Natural killer cell (primary cell): ENCODE measurements around the gene PLCB1. TPM values are rescaled to one million over a fixed set of nuclear protein-coding genes. Genes with fewer than 3 reads are reported as not detected.
A peak's percentile ranks its signal among the peaks of the same experiment; 100 is the strongest.
"Not testable (repeated sequence)": the region's sequence is repeated elsewhere in the genome, so short reads cannot be mapped to it uniquely, and the experiment has no call there.

ENCODE experiments used
- ATAC-seq, 3 donors: fragments of 150-1000 bp in 2 of 3; fragments of 200-7000 bp in 1 of 3; cut with Tn5 transposase; 1 replicate in 1 of 3; 2 replicates in 2 of 3; pipeline ENCODE4 v1.10.0; 2021; ENCODE audit warnings: mild to moderate bottlenecking in 2 of 3, moderate library complexity in 2 of 3
- DNase-seq, 2 donors: peaks; one replicate each; pipeline versions ENCODE4 v3.0.0 to v3.0.0-alpha.2; 2013 to 2021; ENCODE audit warnings: mixed read lengths in 1 of 2
- H3K27ac ChIP-seq: one replicate; pipeline ENCODE4 v1.5.1; 2013; ENCODE audit warnings: mild to moderate bottlenecking, low read length
- H3K27me3 ChIP-seq: one replicate; pipeline ENCODE4 v1.6.1; 2013; ENCODE audit warnings: low read length; ENCODE audit not compliant: control insufficient read depth, insufficient read depth
- H3K36me3 ChIP-seq: one replicate; pipeline ENCODE4 v1.6.1; 2013; ENCODE audit warnings: low read length; ENCODE audit not compliant: control insufficient read depth, insufficient read depth
- H3K4me1 ChIP-seq: one replicate; pipeline ENCODE4 v1.6.1; 2013; ENCODE audit warnings: low read length; ENCODE audit not compliant: control insufficient read depth, insufficient read depth
- H3K4me3 ChIP-seq: one replicate; pipeline ENCODE4 v1.5.1; 2013; ENCODE audit warnings: low read length
- H3K9me3 ChIP-seq: one replicate; pipeline ENCODE4 v1.6.1; 2013; ENCODE audit warnings: low read length; ENCODE audit not compliant: control insufficient read depth, insufficient read depth
- H3K27ac Mint-ChIP-seq, 2 donors: one replicate each; pipeline ENCODE4 v1.8.0; 2022; ENCODE audit warnings: mild to moderate bottlenecking in 2 of 2, mixed read lengths in 2 of 2, moderate library complexity in 1 of 2
- H3K27me3 Mint-ChIP-seq, 2 donors: one replicate each; pipeline ENCODE4 v1.8.0; 2022; ENCODE audit warnings: low read depth in 2 of 2, mixed read lengths in 2 of 2
- H3K36me3 Mint-ChIP-seq: one replicate; pipeline ENCODE4 v1.8.0; 2022; ENCODE audit warnings: mixed read lengths
- H3K4me1 Mint-ChIP-seq, 2 donors: one replicate each; pipeline ENCODE4 v1.8.0; 2022; ENCODE audit warnings: mixed read lengths in 2 of 2
- H3K4me3 Mint-ChIP-seq: one replicate; pipeline ENCODE4 v1.8.0; 2022; ENCODE audit warnings: mild to moderate bottlenecking, moderate library complexity, mixed read lengths
- H3K9me3 Mint-ChIP-seq, 2 donors: one replicate each; pipeline ENCODE4 v1.8.0; 2022; ENCODE audit warnings: mixed read lengths in 2 of 2
- CTCF ChIP-seq: fragments of 200-600 bp; IDR thresholded peaks from one replicate; pipeline ENCODE4 v1.8.0; 2022; ENCODE audit warnings: antibody characterized with exemption
- WGBS: methylation state at CpG from one replicate; pipeline ENCODE4 v1.1.7; 2013; ENCODE audit warnings: missing lambda C conversion rate; ENCODE audit not compliant: insufficient coverage; 5-methylcytosine and 5-hydroxymethylcytosine counted together
- intact Hi-C: fragments of 100-400 bp; cut with micrococcal nuclease; formaldehyde crosslinking; loops from one replicate; pipeline ENCODE4 v1.14.2; 2022
- total RNA-seq, 4 donors: library from RNA; stranded (reverse); fragments of 120-200 nt in 1 of 4; gene quantifications; one replicate each; pipeline versions ENCODE4 v1.2.3 to v1.2.4, GENCODE V29; 2013 to 2022

PLCB1 gene
- total RNA-seq, 3 donors from 2014 or later (not counting 1 experiment from before 2014, with no cell fraction given): 48.7 to 66.2 (median 57.7) TPM

- no peak for ATAC-seq
- no peaks in the 10 kb centered on the region for H3K9me3 ChIP-seq
- no peaks in the 10 kb centered on the region for H3K27me3 ChIP-seq
- peak overlapping the region in 1 of 2 donors; percentile 22 for H3K27ac Mint-ChIP-seq
- H3K4me1 Mint-ChIP-seq: peaks cover 47 to 52% of the 10 kb centered on the region in 2 donors
- no peaks in the 10 kb centered on the region for H3K36me3 ChIP-seq
- no peak overlapping the region for H3K27ac ChIP-seq
- WGBS: 95% methylated on average over 3 of the region's 3 CpGs
- H3K36me3 Mint-ChIP-seq: no peaks in the 10 kb centered on the region
- H3K4me3 ChIP-seq: no peak overlapping the region
- no peaks in the 10 kb centered on the region for H3K27me3 Mint-ChIP-seq
- DNase-seq: no peak
- no peaks in the 10 kb centered on the region for H3K9me3 Mint-ChIP-seq
- no peak for TF ChIP-seq CTCF
- no peak overlapping the region for H3K4me3 Mint-ChIP-seq
- intact Hi-C loops: no loop called here
- H3K4me1 ChIP-seq: no peaks in the 10 kb centered on the region
These were observed 244.9 kb downstream of the PLCB1 start for GRCh38 chr20:8376940-8377339.

GRCh38 chr20:8379125-8379524, 247.1 kb downstream of the PLCB1 start:
- 100% methylated on average over 1 of the region's 1 CpG for WGBS
- H3K27me3 Mint-ChIP-seq, H3K4me3 ChIP-seq, H3K27ac Mint-ChIP-seq, H3K36me3 Mint-ChIP-seq, H3K9me3 Mint-ChIP-seq, ATAC-seq, intact Hi-C loops, H3K27me3 ChIP-seq, H3K36me3 ChIP-seq, H3K4me3 Mint-ChIP-seq, H3K4me1 ChIP-seq, H3K27ac ChIP-seq, H3K9me3 ChIP-seq, DNase-seq: not testable (repeated sequence)
- H3K4me1 Mint-ChIP-seq: peaks cover 39 to 55% of the 10 kb centered on the region in 2 donors

- no peak overlapping the region for H3K4me3 Mint-ChIP-seq
- Histone ChIP-seq H3K4me3 (no peak overlapping the region), H3K9me3 (no peaks in the 10 kb centered on the region), H3K36me3 (no peaks in the 10 kb centered on the region), H3K4me1 (no peaks in the 10 kb centered on the region), H3K27ac (no peak overlapping the region), H3K27me3 (no peaks in the 10 kb centered on the region)
- peaks cover 37 to 58% of the 10 kb centered on the region in 2 donors for H3K4me1 Mint-ChIP-seq
- 68% methylated on average over 3 of the region's 3 CpGs for WGBS
- DNase-seq (no peak), ATAC-seq (no peak)
- no peak for TF ChIP-seq CTCF
- H3K36me3 Mint-ChIP-seq: no peaks in the 10 kb centered on the region
- intact Hi-C loops: loop anchor here (10.0 kb wide), 1 partner anchor 340 kb away; no protein-coding TSS in a partner anchor
- H3K27me3 Mint-ChIP-seq: no peaks in the 10 kb centered on the region
- no peaks in the 10 kb centered on the region for H3K9me3 Mint-ChIP-seq
- H3K27ac Mint-ChIP-seq: no peak overlapping the region
These were observed 253.2 kb downstream of the PLCB1 start for GRCh38 chr20:8385247-8385646.

- H3K4me3 ChIP-seq: no peak overlapping the region
- Mint-ChIP-seq H3K27ac (peak overlapping the region; percentile 65 to 70), H3K9me3 (no peaks in the 10 kb centered on the region), H3K27me3 (no peaks in the 10 kb centered on the region), H3K4me1 (peaks cover 21 to 41% of the 10 kb centered on the region in 2 donors), H3K4me3 (no peak overlapping the region), H3K36me3 (no peaks in the 10 kb centered on the region)
- no peak for ATAC-seq
- 74% methylated on average over 3 of the region's 3 CpGs for WGBS
- no peaks in the 10 kb centered on the region for H3K4me1 ChIP-seq
- no peaks in the 10 kb centered on the region for H3K27me3 ChIP-seq
- H3K36me3 ChIP-seq: no peaks in the 10 kb centered on the region
- intact Hi-C loops: loop anchor here (10.0 kb wide), 1 partner anchor 342 kb away; no protein-coding TSS in a partner anchor
- no peak overlapping the region for H3K27ac ChIP-seq
- no peak for DNase-seq
- no peak for TF ChIP-seq CTCF
- no peaks in the 10 kb centered on the region for H3K9me3 ChIP-seq
These were observed 254.9 kb downstream of the PLCB1 start for GRCh38 chr20:8386991-8387390.
